ENCODE results near the gene RNPEPL1. TPM values are rescaled to one million over a fixed set of nuclear protein-coding genes. Genes with fewer than 3 reads are reported as not detected.

RNPEPL1 gene
- total RNA-seq, 2 experiments from 2014 or later: 118 to 122 TPM

GRCh38 chr2:240578488-240578887, 10.2 kb downstream of the RNPEPL1 start:
- Mint-ChIP-seq H3K4me3 (no peak overlapping the region), H3K9me3 (peaks cover 3% of the 10 kb centered on the region), H3K27ac (peak overlapping the region; percentile 68), H3K27me3 (no peaks in the 10 kb centered on the region), H3K36me3 (ENCODE audit: low read depth) (peaks cover 25% of the 10 kb centered on the region), H3K4me1 (peaks cover 42% of the 10 kb centered on the region)
- POLR2A ChIA-PET: no interaction called here
- CTCF ChIA-PET: interaction anchor here (0.6 to 3.6 kb wide), 3 partner anchors 8 to 166 kb away, joined by 3 to 31 read pairs (median 8); partner anchors contain the start of gene CAPN10
- DNase-seq: no peak

DNA sequence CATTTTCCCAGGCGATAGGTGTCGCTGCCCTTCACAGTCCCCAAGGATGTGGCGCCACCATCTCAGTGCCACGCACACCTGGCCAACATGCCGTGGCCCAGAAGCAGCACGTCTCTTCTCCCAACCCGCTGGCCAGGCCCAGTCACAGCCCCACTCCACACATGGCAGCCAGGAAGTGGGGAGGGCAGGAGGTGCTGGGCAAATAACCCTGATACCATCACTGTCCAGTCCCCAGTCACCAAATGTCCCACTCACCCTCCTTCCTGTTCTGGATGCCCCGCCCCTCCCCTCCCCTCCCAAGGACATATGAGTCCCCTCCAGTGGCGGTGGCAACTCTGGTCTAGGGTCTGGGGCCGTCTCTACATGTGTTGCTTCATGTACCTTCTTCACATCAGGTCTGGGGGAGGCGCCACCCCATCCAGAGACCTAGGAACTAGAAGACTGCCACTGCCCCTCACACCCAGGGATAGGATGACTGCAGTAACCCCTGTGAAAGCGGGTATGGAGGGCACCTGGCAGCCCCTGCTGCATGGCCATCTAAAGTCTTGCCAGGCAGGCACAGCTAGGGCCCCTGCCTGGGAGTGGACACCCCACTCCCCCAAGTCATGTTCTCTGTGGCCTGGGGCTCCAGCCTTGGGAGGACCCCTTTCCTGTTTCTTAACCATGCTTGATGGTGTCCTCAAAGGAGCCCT, 10.9 kb downstream of the RNPEPL1 start:
- Mint-ChIP-seq H3K9me3 (peaks cover 3% of the 10 kb centered on the region), H3K4me3 (no peak overlapping the region), H3K36me3 (ENCODE audit: low read depth) (peaks cover 25% of the 10 kb centered on the region), H3K4me1 (peaks cover 45% of the 10 kb centered on the region), H3K27me3 (no peaks in the 10 kb centered on the region), H3K27ac (peak overlapping the region; percentile 85)
- DNase-seq: no peak
- POLR2A ChIA-PET: interaction anchor here (2.0 kb wide), 1 partner anchor 13 kb away, joined by 9 read pairs; no protein-coding TSS in a partner anchor
- CTCF ChIA-PET: interaction anchor here (0.6 to 2.2 kb wide), 8 partner anchors 11 to 166 kb away, joined by 3 to 34 read pairs (median 4); no protein-coding TSS in a partner anchor

DNA sequence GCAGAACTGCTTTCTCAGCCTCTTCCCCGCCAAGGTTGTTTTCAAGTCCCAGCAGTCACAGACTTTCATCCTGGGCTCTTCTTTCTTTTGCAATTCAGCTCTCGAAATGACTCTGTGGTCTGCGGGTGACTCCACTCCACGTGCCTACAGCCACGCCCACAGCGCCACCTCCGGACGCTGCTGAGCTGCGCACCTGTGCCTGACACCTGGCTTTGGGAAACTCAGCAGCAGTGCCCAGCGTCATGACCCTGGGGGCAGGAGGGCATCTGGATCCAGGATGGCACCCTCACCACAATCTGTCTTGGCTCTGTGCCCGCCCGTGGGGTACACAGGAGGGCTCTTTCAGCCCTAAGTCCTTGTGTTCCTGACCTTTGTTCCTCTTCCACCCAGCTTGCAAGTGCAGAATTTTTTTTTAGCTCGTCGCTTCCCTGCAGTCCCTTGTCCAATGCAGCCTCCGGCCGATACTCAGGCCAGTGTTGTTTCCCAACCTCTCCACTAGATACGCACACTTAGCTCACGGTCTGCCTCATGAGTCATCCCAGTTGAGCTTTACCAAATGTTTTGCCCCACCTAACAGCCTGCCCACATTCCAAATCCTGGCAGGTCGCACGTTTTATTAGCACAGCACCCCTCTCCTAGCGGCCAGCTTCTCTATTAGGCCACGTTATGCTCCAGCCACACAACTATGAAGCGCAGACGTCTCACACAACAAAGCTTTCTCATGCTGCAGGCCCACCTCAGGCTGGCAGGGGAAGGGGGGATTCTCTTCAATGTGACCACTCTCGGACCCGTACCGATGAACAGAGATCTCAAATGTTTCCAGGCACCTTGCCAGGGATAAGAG, 11.7 kb downstream of the RNPEPL1 start:
- Mint-ChIP-seq H3K4me1 (peaks cover 53% of the 10 kb centered on the region), H3K36me3 (ENCODE audit: low read depth) (peaks cover 25% of the 10 kb centered on the region), H3K4me3 (no peak overlapping the region), H3K27ac (peak overlapping the region; percentile 85), H3K27me3 (no peaks in the 10 kb centered on the region), H3K9me3 (peaks cover 3% of the 10 kb centered on the region)
- CTCF ChIA-PET: interaction anchor here (0.7 to 2.2 kb wide), 8 partner anchors 9 to 108 kb away, joined by 3 to 34 read pairs (median 4); no protein-coding TSS in a partner anchor
- POLR2A ChIA-PET: interaction anchor here (2.0 kb wide), 1 partner anchor 14 kb away, joined by 9 read pairs; no protein-coding TSS in a partner anchor
- DNase-seq: peak; percentile 77

DNA sequence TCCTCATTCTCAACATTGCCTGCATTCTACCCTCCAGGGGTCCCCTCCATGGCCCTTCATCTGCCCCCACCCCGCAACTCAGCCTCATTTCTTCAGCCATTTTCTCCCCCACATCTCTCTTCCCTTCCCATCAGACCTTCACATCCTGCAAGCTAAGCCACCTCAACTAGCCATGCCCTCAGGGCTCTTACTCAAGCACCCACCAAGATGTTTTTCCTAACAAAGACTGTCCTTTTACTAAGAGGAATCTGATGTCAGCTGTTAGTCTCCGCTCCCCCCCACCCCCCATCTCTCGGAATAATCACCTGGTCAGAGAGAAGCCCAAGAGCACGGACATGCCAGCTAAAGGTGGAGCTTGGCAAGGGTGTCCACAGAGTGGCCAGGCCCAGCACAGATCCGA, 13.5 kb downstream of the RNPEPL1 start:
- Mint-ChIP-seq H3K36me3 (ENCODE audit: low read depth) (peaks cover 24% of the 10 kb centered on the region), H3K4me3 (no peak overlapping the region), H3K27ac (peak overlapping the region; percentile 48), H3K4me1 (peaks cover 62% of the 10 kb centered on the region), H3K27me3 (no peaks in the 10 kb centered on the region), H3K9me3 (peaks cover 3% of the 10 kb centered on the region)
- no peak for DNase-seq
- ChIA-PET POLR2A (no interaction called here), CTCF (interaction anchor here (0.6 to 1.2 kb wide), 3 partner anchors 15 to 43 kb away, joined by 3 to 6 read pairs (median 3); no protein-coding TSS in a partner anchor)

DNA sequence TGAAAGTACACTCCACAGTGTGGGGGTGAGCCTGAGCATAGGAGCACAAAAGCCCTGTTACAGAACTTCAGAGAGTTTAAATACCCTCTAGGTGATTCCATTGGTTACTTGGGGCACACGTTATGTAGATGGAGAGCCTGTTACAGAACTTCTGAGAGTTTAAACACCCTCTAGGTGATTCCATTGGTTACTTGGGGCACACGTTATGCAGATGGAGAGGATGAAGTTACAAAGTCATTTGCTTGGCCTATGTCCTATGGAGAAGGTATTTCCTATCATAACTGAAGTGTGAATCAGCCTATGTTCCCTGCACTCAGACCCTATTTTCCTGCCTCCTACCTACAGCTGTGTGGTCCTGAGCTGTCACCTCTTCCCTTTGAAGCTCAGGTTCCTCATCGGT, 14.5 kb downstream of the RNPEPL1 start:
- POLR2A ChIA-PET: no interaction called here
- H3K36me3 Mint-ChIP-seq (ENCODE audit: low read depth): peaks cover 22% of the 10 kb centered on the region

GRCh38 chr2:240583774-240584173, 15.5 kb downstream of the RNPEPL1 start:
- ChIA-PET CTCF (interaction anchor here (6.6 kb wide), 1 partner anchor 18 kb away, joined by 67 read pairs; no protein-coding TSS in a partner anchor), POLR2A (no interaction called here)
- H3K27ac Mint-ChIP-seq: no peak overlapping the region
- H3K9me3 Mint-ChIP-seq: peaks cover 3% of the 10 kb centered on the region
- H3K27me3 Mint-ChIP-seq: no peaks in the 10 kb centered on the region
- peaks cover 73% of the 10 kb centered on the region for H3K4me1 Mint-ChIP-seq
- H3K4me3 Mint-ChIP-seq: no peak overlapping the region
- DNase-seq: no peak
- H3K36me3 Mint-ChIP-seq (ENCODE audit: low read depth): peaks cover 22% of the 10 kb centered on the region

More for the DNA sequence above, 14.5 kb downstream of the RNPEPL1 start:
- H3K27me3 Mint-ChIP-seq: no peaks in the 10 kb centered on the region
- peaks cover 3% of the 10 kb centered on the region for H3K9me3 Mint-ChIP-seq
- H3K4me1 Mint-ChIP-seq: peaks cover 69% of the 10 kb centered on the region
- CTCF ChIA-PET: interaction anchor here (1.2 kb wide), 2 partner anchors 17 to 22 kb away, joined by 3 to 4 read pairs; no protein-coding TSS in a partner anchor
- no peak overlapping the region for H3K4me3 Mint-ChIP-seq
- DNase-seq: no peak
- H3K27ac Mint-ChIP-seq: no peak overlapping the region

DNA sequence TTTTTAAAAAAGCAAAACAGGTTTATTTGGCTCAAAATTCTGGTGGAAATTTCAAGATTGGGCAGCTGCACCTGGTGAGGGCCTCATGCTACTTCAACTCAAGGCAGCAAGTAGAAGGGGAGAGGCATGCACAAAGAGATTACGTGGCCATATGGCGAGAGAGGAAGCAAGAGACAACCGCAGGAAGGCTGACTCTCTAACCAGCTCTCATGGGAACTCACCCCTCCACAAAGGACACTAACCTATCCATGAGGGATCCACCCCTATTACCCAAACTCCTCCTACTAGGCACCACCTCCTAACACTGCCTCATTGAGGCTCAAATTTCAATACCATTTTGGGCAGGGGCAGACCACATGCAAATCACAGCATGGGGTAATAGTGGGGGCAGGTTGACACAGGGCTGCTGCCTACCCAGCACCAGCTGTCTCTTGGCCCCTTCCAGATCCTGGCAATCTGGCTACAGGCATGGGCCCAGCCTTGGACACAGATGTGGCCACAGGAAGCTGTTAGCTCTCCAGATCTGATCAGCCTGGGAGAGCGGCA, 16.3 kb downstream of the RNPEPL1 start:
- no peaks in the 10 kb centered on the region for H3K27me3 Mint-ChIP-seq
- no peak overlapping the region for H3K27ac Mint-ChIP-seq
- H3K9me3 Mint-ChIP-seq: peaks cover 3% of the 10 kb centered on the region
- DNase-seq: no peak
- CTCF ChIA-PET: interaction anchor here (3.6 to 6.6 kb wide), 2 partner anchors 19 to 71 kb away, joined by 14 to 67 read pairs; no protein-coding TSS in a partner anchor
- H3K36me3 Mint-ChIP-seq (ENCODE audit: low read depth): peaks cover 19% of the 10 kb centered on the region
- POLR2A ChIA-PET: no interaction called here
- peak overlapping the region; percentile 92 for H3K4me3 Mint-ChIP-seq
- H3K4me1 Mint-ChIP-seq: peaks cover 69% of the 10 kb centered on the region

- H3K4me1 Mint-ChIP-seq: peaks cover 64% of the 10 kb centered on the region
- peak overlapping the region; percentile 92 for H3K4me3 Mint-ChIP-seq
- ChIA-PET POLR2A (no interaction called here), CTCF (interaction anchor here (1.2 to 6.6 kb wide), 6 partner anchors 9 to 72 kb away, joined by 5 to 67 read pairs (median 8); partner anchors contain the start of gene ANKMY1)
- peak overlapping the region; percentile 55 for H3K27ac Mint-ChIP-seq
- peaks cover 14% of the 10 kb centered on the region for H3K36me3 Mint-ChIP-seq (ENCODE audit: low read depth)
- peaks cover 3% of the 10 kb centered on the region for H3K9me3 Mint-ChIP-seq
- DNase-seq: no peak
- H3K27me3 Mint-ChIP-seq: no peaks in the 10 kb centered on the region
Measured at GRCh38 chr2:240585101-240585500, 16.8 kb downstream of the RNPEPL1 start.

DNA sequence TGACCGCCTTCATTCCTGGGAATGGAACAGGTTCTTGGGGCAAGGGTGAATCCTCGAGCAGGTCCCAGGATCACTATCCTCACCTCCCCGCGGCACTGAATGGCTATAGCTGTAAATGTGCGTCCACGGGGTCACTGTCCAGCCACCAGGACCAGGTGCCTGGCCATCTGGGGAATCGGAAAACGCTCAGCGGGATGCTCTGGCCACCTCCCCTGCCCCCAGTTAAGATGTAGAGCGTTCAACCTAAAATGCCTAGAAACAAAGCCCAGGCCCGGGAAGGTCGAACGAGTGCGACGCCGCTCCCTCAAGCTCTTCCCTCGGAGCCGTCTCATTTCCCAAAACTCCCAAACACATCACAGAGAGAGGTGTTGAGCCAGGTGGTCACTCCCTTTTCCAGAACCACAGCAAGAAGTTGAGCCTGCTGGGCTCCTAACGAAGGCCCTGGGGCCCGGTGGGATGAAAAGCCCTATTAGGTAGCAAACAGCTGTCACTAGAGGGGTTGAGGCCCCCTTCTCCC, 17.5 kb downstream of the RNPEPL1 start:
- peak overlapping the region; percentile 92 for H3K4me3 Mint-ChIP-seq
- H3K27me3 Mint-ChIP-seq: no peaks in the 10 kb centered on the region
- POLR2A ChIA-PET: interaction anchor here (1.9 kb wide), 1 partner anchor 20 kb away, joined by 11 read pairs; no protein-coding TSS in a partner anchor
- peak overlapping the region; percentile 89 for H3K27ac Mint-ChIP-seq
- DNase-seq: no peak
- peaks cover 3% of the 10 kb centered on the region for H3K9me3 Mint-ChIP-seq
- peaks cover 57% of the 10 kb centered on the region for H3K4me1 Mint-ChIP-seq
- CTCF ChIA-PET: interaction anchor here (1.2 to 6.6 kb wide), 9 partner anchors 8 to 72 kb away, joined by 5 to 67 read pairs (median 8); partner anchors contain the start of gene ANKMY1
- peaks cover 9% of the 10 kb centered on the region for H3K36me3 Mint-ChIP-seq (ENCODE audit: low read depth)

DNA sequence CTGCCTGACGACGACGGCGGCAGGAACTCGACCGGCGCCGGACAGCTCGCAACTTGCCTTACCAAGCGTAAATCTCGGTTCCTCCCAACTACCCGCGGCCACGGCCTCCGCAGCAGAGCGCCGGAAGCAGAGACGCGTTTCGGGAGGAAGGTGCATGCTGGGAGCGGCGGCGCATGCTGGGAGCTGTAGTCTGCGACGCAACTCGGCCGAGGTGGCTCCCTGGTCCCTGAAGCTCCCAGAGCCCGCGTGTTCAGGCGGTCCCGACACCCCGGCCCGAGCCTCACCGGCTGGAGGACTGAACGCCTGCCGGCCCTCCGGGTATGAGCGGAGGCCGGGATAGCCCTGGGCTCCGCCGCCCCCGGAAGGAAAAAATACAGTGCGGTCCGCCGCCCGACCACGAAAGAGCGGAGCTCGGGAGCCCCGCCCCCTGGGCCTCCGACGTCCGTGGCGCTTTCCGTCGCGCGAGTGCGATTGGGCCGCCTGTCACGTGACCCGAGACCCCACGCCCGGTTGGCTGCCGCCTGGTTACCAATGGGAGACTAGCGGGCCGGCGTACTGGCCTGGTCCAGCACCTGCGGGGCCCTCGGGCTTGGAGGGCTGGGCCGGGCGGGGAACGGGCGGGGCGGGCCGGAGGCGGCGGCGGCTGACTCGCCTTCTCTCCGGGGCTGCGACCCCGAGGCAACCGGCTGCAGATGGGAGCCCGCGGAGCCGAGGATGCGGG, 18.1 kb downstream of the RNPEPL1 start, which contains the start of gene CAPN10:
CAPN10 (plus strand) TSS at position 537 of the 721 bp plus-strand sequence; CDS start at position 715, 178 bp downstream.
- H3K27ac Mint-ChIP-seq: peak within 1 kb of the TSS; percentile 93
- no peaks in the 10 kb centered on the region for H3K27me3 Mint-ChIP-seq
- H3K4me1 Mint-ChIP-seq: peaks cover 56% of the 10 kb centered on the region
- H3K9me3 Mint-ChIP-seq: no peaks in the 10 kb centered on the region
- H3K4me3 Mint-ChIP-seq: peak within 1 kb of the TSS; percentile 92
- ChIA-PET POLR2A (interaction anchor here (0.9 to 1.9 kb wide), 2 partner anchors 20 to 39 kb away, joined by 3 to 11 read pairs; partner anchors contain the start of gene GPR35), CTCF (interaction anchor here (1.2 to 6.6 kb wide), 13 partner anchors 8 to 73 kb away, joined by 3 to 67 read pairs (median 7); partner anchors contain the start of gene ANKMY1)
- H3K36me3 Mint-ChIP-seq (ENCODE audit: low read depth): peaks cover 6% of the 10 kb centered on the region
- DNase-seq: peak; percentile 97
